GM23248 (cell line): Measurements from ENCODE around the gene CARD14. TPM values are rescaled to one million over a fixed set of nuclear protein-coding genes. Genes with fewer than 3 reads are reported as not detected.

Experiments
- DNase-seq: peaks from one replicate; pipeline ENCODE4 v3.0.0-alpha.2; 2015
- H2AFZ ChIP-seq: fragments of 200-600 bp; sonication (generic); 2 replicates; pipeline ENCODE4 v1.6.1; 2016; ENCODE audit warnings: antibody characterized with exemption
- H3F3A ChIP-seq: fragments of 200-600 bp; sonication (generic); 2 replicates; pipeline ENCODE4 v1.6.1; 2016; ENCODE audit warnings: mild to moderate bottlenecking, antibody characterized with exemption, mixed run types; ENCODE audit not compliant: insufficient read depth
- H3K27ac ChIP-seq: fragments of 200-600 bp; sonication (generic); 2 replicates; pipeline ENCODE4 v1.5.1; 2016; ENCODE audit warnings: mild to moderate bottlenecking
- H3K27me3 ChIP-seq: fragments of 200-600 bp; sonication (generic); replicated peaks from 2 replicates; pipeline ENCODE4 v1.6.1; 2016; ENCODE audit warnings: mild to moderate bottlenecking; ENCODE audit not compliant: insufficient read depth
- H3K36me3 ChIP-seq: fragments of 200-600 bp; sonication (generic); 2 replicates; pipeline ENCODE4 v1.6.1; 2016; ENCODE audit warnings: low read depth, mild to moderate bottlenecking
- H3K4me1 ChIP-seq: fragments of 200-600 bp; sonication (generic); 2 replicates; pipeline ENCODE4 v1.6.1; 2016; ENCODE audit warnings: mild to moderate bottlenecking; ENCODE audit not compliant: insufficient read depth
- H3K4me2 ChIP-seq: fragments of 200-600 bp; sonication (generic); one replicate; pipeline ENCODE4 v1.6.1; 2016; ENCODE audit warnings: mild to moderate bottlenecking; ENCODE audit not compliant: unreplicated experiment
- H3K4me3 ChIP-seq: fragments of 200-600 bp; sonication (generic); 2 replicates; pipeline ENCODE4 v1.5.1; 2016; ENCODE audit warnings: mild to moderate bottlenecking
- H3K79me2 ChIP-seq: fragments of 200-600 bp; sonication (generic); 2 replicates; pipeline ENCODE4 v1.6.1; 2016; ENCODE audit warnings: mild to moderate bottlenecking; ENCODE audit not compliant: insufficient read depth
- H3K9ac ChIP-seq: fragments of 200-600 bp; sonication (generic); 2 replicates; pipeline ENCODE4 v1.6.1; 2016; ENCODE audit warnings: mild to moderate bottlenecking
- H3K9me2 ChIP-seq: fragments of 200-600 bp; sonication (generic); 2 replicates; pipeline ENCODE4 v1.6.1; 2016; ENCODE audit warnings: mixed run types, mild to moderate bottlenecking, moderate library complexity; ENCODE audit not compliant: insufficient read depth
- H3K9me3 ChIP-seq: fragments of 200-600 bp; sonication (generic); one replicate; pipeline ENCODE4 v1.6.1; 2017; ENCODE audit warnings: low read depth
- H4K20me1 ChIP-seq: fragments of 200-600 bp; sonication (generic); 2 replicates; pipeline ENCODE4 v1.6.0; 2016; ENCODE audit not compliant: insufficient read depth
- EZH2 ChIP-seq: fragments of 200-600 bp; sonication (generic); IDR thresholded peaks from 2 replicates; pipeline ENCODE4 v1.6.1; 2018; ENCODE audit warnings: antibody characterized with exemption, mild to moderate bottlenecking; ENCODE audit not compliant: insufficient read depth, poor library complexity, severe bottlenecking
- EZH2phosphoT487 ChIP-seq: fragments of 200-600 bp; sonication (generic); IDR thresholded peaks from 2 replicates; pipeline ENCODE4 v1.6.1; 2018; ENCODE audit warnings: antibody characterized with exemption, moderate library complexity, mild to moderate bottlenecking, low read depth; ENCODE audit not compliant: insufficient read depth
- WGBS, 2 experiments: methylation state at CpG; one replicate each; pipeline ENCODE4 v1.1.6; 2015 to 2017; ENCODE audit warnings: low lambda C conversion rate in 2 of 2, low coverage in 1 of 2; ENCODE audit errors: missing lambda C conversion rate in 2 of 2; 5-methylcytosine and 5-hydroxymethylcytosine counted together
- in situ Hi-C: fragments of 300-500 bp; cut with MboI; formaldehyde crosslinking; loops from 2 replicates; pipeline ENCODE4 v1.15.0; 2020
- polyA plus RNA-seq: library from polyadenylated mRNA; unstranded; fragments of >200 nt; fragmentation: Nextera tagmentation; extraction: Ambion mirVana; gene quantifications from 2 replicates; pipeline ENCODE4 v1.2.1, GENCODE V29; 2016
- total RNA-seq: library from RNA; depleted of rRNA; stranded (reverse); fragments of >200 nt; shearing (Covaris generic); gene quantifications from 2 replicates; pipeline ENCODE4 v1.2.3, GENCODE V29; 2014

Gene CARD14
- total and polyA plus RNA-seq, 2 experiments from 2014 or later: 0.06 TPM; not detected in 1

DNA sequence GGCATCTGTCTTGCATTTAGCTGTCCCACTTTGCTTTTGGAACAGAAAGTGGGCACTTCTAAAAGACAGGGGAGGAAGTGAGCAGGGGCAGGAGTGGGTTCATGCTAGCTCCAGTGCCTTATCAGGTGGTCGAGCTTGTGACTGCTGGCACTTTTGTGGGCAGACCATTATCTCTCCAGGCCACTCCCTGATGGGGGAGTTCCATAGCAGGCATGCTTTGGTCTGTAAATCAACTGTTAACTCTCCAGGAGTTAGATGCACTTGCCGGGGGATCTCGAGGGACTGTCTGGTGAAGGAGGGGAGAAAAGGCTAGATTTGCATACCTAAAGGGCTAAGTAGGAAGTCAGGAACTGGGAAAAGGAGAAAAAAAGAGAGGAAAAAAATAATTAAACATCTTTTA lies 9.3 kb upstream of the CARD14 start:
- H3K4me1 ChIP-seq: no peaks in the 10 kb centered on the region
- H3K9me2 ChIP-seq: no peaks in the 10 kb centered on the region
- no peaks in the 10 kb centered on the region for H3K9me3 ChIP-seq
- TF ChIP-seq EZH2 (no peak), EZH2phosphoT487 (no peak)
- H3K79me2 ChIP-seq: no peaks in the 10 kb centered on the region
- H3F3A ChIP-seq: no peaks in the 10 kb centered on the region
- WGBS, 2 experiments: 79 to 85% methylated on average over 3 of the region's 3 CpGs
- in situ Hi-C loops: no loop called here
- DNase-seq: no peak
- no peaks in the 10 kb centered on the region for H3K27me3 ChIP-seq
- H3K36me3 ChIP-seq: no peaks in the 10 kb centered on the region
- no peak overlapping the region for H3K4me3 ChIP-seq
- no peak overlapping the region for H3K27ac ChIP-seq
- H3K4me2 ChIP-seq: no peak overlapping the region
- H3K9ac ChIP-seq: no peak overlapping the region
- no peaks in the 10 kb centered on the region for H4K20me1 ChIP-seq
- H2AFZ ChIP-seq: no peak overlapping the region

DNA sequence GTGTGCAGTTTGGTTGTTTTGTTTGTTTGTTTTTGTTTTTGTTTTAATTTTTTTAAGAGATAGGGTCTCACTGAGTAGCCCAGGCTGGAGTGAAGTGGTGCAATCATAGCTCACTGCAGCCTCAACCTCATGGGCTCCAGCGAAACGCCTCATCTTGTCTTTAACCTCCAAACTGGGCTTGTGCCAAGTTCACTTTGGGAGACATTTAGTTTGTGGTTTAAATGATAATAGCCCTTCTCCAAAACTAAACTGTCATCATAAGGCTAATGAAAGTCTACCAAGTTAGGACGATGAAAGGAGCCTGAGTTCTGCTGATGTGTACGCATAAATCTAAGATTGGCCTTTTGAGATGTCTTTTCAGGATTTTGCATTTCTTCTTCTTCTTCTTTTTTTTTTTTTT lies 6.5 kb upstream of the CARD14 start:
- no peak overlapping the region for H3K9ac ChIP-seq
- TF ChIP-seq EZH2phosphoT487 (no peak), EZH2 (no peak)

DNA sequence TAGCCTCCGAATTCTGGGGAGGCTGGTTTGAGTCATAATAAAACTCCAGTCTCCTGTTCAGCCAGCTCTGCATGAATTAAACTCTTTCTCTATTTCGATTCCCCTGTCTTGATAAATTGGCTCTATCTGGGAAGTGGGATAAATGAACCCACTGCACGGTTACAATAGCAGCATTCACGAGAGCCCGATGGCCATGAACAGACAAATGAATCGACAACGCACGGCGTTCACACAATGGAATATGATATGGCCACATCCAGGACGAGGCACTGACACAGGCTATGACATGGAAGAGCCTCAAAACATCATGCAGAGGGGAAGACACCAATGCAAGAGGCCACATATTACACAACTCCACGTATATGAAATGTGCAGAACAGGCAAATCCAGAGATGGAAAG lies 5.6 kb upstream of the CARD14 start:
- H4K20me1 ChIP-seq: no peaks in the 10 kb centered on the region
- H3K9ac ChIP-seq: no peak overlapping the region
- no peaks in the 10 kb centered on the region for H3K4me1 ChIP-seq
- no peaks in the 10 kb centered on the region for H3K9me2 ChIP-seq
- WGBS, 2 experiments: 70 to 72% methylated on average over 11 of the region's 11 CpGs
- H3K4me2 ChIP-seq: no peak overlapping the region
- H3K36me3 ChIP-seq: no peaks in the 10 kb centered on the region
- H3K27me3 ChIP-seq: no peaks in the 10 kb centered on the region
- no peaks in the 10 kb centered on the region for H3F3A ChIP-seq
- H3K4me3 ChIP-seq: no peak overlapping the region
- H3K79me2 ChIP-seq: no peaks in the 10 kb centered on the region
- no peak overlapping the region for H2AFZ ChIP-seq
- in situ Hi-C loops: no loop called here
- TF ChIP-seq EZH2 (no peak), EZH2phosphoT487 (no peak)
- DNase-seq: no peak
- no peak overlapping the region for H3K27ac ChIP-seq
- H3K9me3 ChIP-seq: no peaks in the 10 kb centered on the region

More for the DNA sequence above, 6.5 kb upstream of the CARD14 start:
- in situ Hi-C loops: no loop called here
- H3K27me3 ChIP-seq: no peaks in the 10 kb centered on the region
- WGBS, 2 experiments: 93 to 94% methylated on average over 4 of the region's 4 CpGs
- H3K9me3 ChIP-seq: no peaks in the 10 kb centered on the region
- no peaks in the 10 kb centered on the region for H4K20me1 ChIP-seq
- DNase-seq: no peak
- H3K79me2 ChIP-seq: no peaks in the 10 kb centered on the region
- no peaks in the 10 kb centered on the region for H3K9me2 ChIP-seq
- H3K4me3 ChIP-seq: no peak overlapping the region
- H3K4me2 ChIP-seq: no peak overlapping the region
- H2AFZ ChIP-seq: no peak overlapping the region
- no peaks in the 10 kb centered on the region for H3K36me3 ChIP-seq
- H3K4me1 ChIP-seq: no peaks in the 10 kb centered on the region
- no peaks in the 10 kb centered on the region for H3F3A ChIP-seq
- no peak overlapping the region for H3K27ac ChIP-seq

DNA sequence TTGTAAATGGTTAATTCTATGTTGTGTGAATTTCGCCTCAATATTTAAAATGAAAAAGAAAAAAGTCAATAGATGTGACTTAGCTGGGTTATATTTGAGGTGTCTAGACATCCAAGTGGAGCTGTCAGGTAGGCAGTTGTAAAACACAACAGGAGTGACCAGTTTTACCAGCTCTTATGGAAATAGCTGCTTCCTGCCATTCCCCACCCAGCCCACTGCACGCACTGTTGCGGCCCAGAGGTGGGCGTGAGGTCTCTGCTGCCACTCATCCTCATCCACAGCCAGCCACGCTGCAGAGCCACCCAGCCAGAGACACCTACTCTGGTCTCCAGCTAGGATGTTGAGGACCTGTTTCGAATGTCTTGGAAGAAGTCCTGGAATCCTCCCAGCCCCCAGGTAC lies 3.4 kb upstream of the CARD14 start:
- WGBS, 2 experiments: 72 to 79% methylated on average over 6 of the region's 6 CpGs
- no peak overlapping the region for H3K9ac ChIP-seq
- H3K27me3 ChIP-seq: no peaks in the 10 kb centered on the region
- no peaks in the 10 kb centered on the region for H3K79me2 ChIP-seq
- TF ChIP-seq EZH2 (no peak), EZH2phosphoT487 (no peak)
- H3K9me3 ChIP-seq: no peaks in the 10 kb centered on the region
- no peaks in the 10 kb centered on the region for H4K20me1 ChIP-seq
- no peak overlapping the region for H3K4me3 ChIP-seq
- no peak overlapping the region for H3K4me2 ChIP-seq
- no peaks in the 10 kb centered on the region for H3K36me3 ChIP-seq
- DNase-seq: no peak
- H3K27ac ChIP-seq: no peak overlapping the region
- no peaks in the 10 kb centered on the region for H3K4me1 ChIP-seq
- no peak overlapping the region for H2AFZ ChIP-seq
- in situ Hi-C loops: no loop called here
- no peaks in the 10 kb centered on the region for H3F3A ChIP-seq
- no peaks in the 10 kb centered on the region for H3K9me2 ChIP-seq

DNA sequence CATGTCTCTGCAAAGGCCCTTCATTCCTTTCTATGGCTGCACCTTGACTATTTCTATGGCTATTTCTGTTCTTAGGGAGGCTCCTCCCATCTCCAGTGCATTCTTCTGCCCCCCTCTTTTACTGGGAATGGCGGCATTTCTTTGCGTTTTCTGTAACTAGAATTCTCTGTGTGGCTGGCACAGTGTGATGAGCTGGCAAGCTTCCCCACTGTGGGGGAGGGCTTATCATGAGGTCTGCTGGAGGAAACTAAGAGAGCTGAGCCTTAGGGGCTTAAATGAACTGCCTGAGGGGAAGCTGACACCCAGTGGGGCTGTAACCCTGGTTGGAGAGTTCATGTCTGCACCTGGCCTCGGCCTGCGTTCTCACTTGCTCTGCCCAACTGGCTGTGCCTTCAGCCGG lies 1.5 kb upstream of the CARD14 start:
- no peak overlapping the region for H3K9ac ChIP-seq
- H3K4me3 ChIP-seq: no peak overlapping the region
- H3K27ac ChIP-seq: no peak overlapping the region
- no peak for DNase-seq
- no peaks in the 10 kb centered on the region for H4K20me1 ChIP-seq
- H3K36me3 ChIP-seq: no peaks in the 10 kb centered on the region
- H3K79me2 ChIP-seq: no peaks in the 10 kb centered on the region
- in situ Hi-C loops: no loop called here
- H2AFZ ChIP-seq: no peak overlapping the region
- H3K9me2 ChIP-seq: no peaks in the 10 kb centered on the region
- no peaks in the 10 kb centered on the region for H3F3A ChIP-seq
- no peaks in the 10 kb centered on the region for H3K27me3 ChIP-seq
- WGBS, 2 experiments: 65 to 79% methylated on average over 5 of the region's 5 CpGs
- H3K4me1 ChIP-seq: no peaks in the 10 kb centered on the region
- TF ChIP-seq EZH2 (no peak), EZH2phosphoT487 (no peak)
- no peak overlapping the region for H3K4me2 ChIP-seq
- no peaks in the 10 kb centered on the region for H3K9me3 ChIP-seq
